ENCODE results near the gene APOBEC3F.

APOBEC3F gene

GRCh38 chr22:39094717-39095389 is 54.2 kb downstream of the APOBEC3F start:
- no peak for DNase-seq

DNA sequence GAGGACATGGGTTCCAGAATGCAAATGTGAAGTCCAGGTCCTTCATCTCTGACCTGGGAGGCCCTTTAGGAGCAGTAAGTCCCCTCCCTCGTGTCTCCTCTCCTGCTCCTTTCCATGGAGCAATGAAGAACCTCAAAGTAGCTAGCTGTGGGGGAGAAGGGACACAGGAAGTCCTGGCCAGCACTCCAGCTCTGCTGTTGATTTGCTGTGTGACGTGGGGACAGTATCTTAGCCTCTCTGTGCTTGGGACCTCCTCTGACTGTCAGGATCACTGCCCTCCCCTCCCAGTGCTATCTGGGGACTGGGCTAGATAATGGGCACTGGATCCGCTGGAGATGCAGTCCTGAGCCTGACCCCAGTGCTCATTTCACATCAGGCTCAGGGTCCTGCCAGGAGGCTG is 55.3 kb downstream of the APOBEC3F start:
- no peak for DNase-seq

- no peak for DNase-seq
Observed at GRCh38 chr22:39097098-39098020, 56.7 kb downstream of the APOBEC3F start, which contains the start of gene APOBEC3H. TSS of gene APOBEC3H (plus strand) at chr22:39097244. CDS start at chr22:39100279, 3,035 bp downstream.

DNA sequence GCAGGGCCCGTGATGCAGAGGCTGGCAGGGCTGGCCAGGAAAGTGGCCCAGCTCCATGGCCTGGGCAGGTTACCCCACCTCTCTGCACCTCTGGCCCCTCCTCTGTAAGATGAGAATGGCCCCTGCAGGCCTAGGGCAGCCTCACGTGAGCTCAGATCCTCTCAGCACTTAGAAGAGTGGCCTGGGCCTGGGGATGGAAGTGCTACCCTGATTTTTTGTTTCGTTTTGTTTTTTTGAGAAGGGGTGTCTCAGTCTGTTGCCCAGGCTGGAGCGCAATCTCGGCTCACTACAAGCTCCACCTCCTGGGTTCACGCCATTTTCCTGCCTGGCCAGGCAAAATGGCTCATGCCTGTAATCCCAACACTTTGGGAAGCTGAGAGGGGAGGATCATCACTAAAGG is 57.4 kb downstream of the APOBEC3F start:
- DNase-seq = no peak

GRCh38 chr22:39098576-39098975 is 57.9 kb downstream of the APOBEC3F start:
- DNase-seq = no peak

DNA sequence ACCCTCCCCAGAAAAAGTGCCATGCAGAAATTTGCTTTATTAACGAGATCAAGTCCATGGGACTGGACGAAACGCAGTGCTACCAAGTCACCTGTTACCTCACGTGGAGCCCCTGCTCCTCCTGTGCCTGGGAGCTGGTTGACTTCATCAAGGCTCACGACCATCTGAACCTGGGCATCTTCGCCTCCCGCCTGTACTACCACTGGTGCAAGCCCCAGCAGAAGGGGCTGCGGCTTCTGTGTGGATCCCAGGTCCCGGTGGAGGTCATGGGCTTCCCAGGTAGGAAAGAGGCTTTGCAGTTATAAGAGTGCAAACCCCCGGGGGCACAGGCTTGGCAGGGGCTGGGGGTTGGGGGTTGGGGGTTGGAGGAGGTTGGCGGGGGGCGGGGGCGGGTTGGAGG is 60.6 kb downstream of the APOBEC3F start:
- no peak for DNase-seq

DNA sequence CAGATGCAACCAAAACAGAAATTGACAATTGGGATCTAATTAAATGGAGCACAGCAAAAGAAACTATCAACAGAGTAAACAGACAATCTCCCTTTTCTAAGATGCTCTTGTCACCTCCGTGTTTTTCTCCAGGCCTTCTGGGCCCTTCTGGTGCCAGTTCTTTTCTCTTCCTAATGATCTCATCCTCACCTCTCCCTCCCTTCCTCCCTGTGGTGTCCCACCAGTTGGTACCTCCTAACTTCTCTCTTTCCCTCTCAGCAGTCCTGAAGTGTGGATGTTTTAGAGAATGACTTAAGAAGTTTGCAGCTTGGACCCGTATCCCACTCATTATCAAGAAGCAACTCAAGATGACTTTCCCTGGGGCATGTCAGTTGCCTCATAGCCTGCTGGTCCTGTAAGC is 62.8 kb downstream of the APOBEC3F start:
- DNase-seq = no peak

Data from fibroblast of skin of back (primary cell).